Measurements from ENCODE around the gene ZNF133. TPM values are rescaled to one million over a fixed set of nuclear protein-coding genes. Genes with fewer than 3 reads are reported as not detected.

Gene ZNF133
- total and polyA plus RNA-seq, 2 of the 13 experiments (the other 11 are each of a cell fraction or from before 2014, with no cell fraction given): 23.5 to 26.7 TPM

DNA sequence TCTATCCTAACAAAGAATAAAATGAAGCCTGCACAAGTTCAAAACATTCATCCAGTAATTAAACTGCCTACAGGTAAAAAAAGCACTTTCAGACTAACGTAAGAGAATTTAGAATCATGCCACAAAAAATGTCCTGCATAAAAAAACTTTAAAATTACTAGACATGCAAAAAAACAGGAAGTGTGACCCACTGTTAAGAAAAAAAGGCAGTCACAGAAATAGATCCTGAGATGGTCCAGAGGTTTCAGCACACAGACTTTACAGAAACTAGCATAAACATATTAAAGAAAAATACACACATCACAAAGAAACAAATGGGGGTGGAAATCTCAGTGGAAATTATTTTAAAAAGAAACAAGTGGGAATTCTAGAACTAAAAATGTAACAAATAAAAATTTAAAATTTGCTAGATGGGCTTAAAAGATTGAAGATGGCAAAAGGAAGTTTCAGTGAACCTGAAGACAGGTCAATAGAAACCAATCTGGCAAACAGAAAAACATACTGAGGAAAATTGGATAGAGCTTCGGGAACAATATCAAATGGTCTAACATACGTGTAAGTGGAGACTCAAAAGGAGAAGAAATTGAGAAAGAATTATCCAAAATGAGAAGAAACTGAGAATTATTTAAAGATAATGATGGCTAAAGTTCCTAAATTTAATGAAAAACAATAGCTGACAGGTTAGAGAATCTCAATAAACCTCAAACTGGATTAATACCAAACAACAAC lies 3.4 kb upstream of the ZNF133 start (continued):
- TF ChIP-seq, protein P1, sequence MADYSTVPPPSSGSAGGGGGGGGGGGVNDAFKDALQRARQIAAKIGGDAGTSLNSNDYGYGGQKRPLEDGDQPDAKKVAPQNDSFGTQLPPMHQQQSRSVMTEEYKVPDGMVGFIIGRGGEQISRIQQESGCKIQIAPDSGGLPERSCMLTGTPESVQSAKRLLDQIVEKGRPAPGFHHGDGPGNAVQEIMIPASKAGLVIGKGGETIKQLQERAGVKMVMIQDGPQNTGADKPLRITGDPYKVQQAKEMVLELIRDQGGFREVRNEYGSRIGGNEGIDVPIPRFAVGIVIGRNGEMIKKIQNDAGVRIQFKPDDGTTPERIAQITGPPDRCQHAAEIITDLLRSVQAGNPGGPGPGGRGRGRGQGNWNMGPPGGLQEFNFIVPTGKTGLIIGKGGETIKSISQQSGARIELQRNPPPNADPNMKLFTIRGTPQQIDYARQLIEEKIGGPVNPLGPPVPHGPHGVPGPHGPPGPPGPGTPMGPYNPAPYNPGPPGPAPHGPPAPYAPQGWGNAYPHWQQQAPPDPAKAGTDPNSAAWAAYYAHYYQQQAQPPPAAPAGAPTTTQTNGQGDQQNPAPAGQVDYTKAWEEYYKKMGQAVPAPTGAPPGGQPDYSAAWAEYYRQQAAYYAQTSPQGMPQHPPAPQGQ (CRISPR knock-in tag; IDR thresholded peaks at IDR 0.05; ENCODE audit: borderline replicate concordance): no peak
- TF ChIP-seq, protein P2, sequence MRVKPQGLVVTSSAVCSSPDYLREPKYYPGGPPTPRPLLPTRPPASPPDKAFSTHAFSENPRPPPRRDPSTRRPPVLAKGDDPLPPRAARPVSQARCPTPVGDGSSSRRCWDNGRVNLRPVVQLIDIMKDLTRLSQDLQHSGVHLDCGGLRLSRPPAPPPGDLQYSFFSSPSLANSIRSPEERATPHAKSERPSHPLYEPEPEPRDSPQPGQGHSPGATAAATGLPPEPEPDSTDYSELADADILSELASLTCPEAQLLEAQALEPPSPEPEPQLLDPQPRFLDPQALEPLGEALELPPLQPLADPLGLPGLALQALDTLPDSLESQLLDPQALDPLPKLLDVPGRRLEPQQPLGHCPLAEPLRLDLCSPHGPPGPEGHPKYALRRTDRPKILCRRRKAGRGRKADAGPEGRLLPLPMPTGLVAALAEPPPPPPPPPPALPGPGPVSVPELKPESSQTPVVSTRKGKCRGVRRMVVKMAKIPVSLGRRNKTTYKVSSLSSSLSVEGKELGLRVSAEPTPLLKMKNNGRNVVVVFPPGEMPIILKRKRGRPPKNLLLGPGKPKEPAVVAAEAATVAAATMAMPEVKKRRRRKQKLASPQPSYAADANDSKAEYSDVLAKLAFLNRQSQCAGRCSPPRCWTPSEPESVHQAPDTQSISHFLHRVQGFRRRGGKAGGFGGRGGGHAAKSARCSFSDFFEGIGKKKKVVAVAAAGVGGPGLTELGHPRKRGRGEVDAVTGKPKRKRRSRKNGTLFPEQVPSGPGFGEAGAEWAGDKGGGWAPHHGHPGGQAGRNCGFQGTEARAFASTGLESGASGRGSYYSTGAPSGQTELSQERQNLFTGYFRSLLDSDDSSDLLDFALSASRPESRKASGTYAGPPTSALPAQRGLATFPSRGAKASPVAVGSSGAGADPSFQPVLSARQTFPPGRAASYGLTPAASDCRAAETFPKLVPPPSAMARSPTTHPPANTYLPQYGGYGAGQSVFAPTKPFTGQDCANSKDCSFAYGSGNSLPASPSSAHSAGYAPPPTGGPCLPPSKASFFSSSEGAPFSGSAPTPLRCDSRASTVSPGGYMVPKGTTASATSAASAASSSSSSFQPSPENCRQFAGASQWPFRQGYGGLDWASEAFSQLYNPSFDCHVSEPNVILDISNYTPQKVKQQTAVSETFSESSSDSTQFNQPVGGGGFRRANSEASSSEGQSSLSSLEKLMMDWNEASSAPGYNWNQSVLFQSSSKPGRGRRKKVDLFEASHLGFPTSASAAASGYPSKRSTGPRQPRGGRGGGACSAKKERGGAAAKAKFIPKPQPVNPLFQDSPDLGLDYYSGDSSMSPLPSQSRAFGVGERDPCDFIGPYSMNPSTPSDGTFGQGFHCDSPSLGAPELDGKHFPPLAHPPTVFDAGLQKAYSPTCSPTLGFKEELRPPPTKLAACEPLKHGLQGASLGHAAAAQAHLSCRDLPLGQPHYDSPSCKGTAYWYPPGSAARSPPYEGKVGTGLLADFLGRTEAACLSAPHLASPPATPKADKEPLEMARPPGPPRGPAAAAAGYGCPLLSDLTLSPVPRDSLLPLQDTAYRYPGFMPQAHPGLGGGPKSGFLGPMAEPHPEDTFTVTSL (CRISPR knock-in tag; IDR thresholded peaks at IDR 0.05; ENCODE audit: borderline replicate concordance): no peak
- TF ChIP-seq, protein P3, sequence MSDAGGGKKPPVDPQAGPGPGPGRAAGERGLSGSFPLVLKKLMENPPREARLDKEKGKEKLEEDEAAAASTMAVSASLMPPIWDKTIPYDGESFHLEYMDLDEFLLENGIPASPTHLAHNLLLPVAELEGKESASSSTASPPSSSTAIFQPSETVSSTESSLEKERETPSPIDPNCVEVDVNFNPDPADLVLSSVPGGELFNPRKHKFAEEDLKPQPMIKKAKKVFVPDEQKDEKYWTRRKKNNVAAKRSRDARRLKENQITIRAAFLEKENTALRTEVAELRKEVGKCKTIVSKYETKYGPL (CRISPR knock-in tag; IDR thresholded peaks at IDR 0.05): no peak
- no peak for TF ChIP-seq ZBTB20 (CRISPR knock-in tag; IDR thresholded peaks at IDR 0.05; ENCODE audit: borderline replicate concordance, low read depth)
- TF ChIP-seq, protein P4, sequence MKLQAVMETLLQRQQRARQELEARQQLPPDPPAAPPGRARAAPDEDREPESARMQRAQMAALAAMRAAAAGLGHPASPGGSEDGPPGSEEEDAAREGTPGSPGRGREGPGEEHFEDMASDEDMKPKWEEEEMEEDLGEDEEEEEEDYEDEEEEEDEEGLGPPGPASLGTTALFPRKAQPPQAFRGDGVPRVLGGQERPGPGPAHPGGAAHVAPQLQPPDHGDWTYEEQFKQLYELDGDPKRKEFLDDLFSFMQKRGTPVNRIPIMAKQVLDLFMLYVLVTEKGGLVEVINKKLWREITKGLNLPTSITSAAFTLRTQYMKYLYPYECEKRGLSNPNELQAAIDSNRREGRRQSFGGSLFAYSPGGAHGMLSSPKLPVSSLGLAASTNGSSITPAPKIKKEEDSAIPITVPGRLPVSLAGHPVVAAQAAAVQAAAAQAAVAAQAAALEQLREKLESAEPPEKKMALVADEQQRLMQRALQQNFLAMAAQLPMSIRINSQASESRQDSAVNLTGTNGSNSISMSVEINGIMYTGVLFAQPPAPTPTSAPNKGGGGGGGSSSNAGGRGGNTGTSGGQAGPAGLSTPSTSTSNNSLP (IDR thresholded peaks at IDR 0.05; ENCODE audit: low read depth, low read length): no peak
- TF ChIP-seq, protein P5, sequence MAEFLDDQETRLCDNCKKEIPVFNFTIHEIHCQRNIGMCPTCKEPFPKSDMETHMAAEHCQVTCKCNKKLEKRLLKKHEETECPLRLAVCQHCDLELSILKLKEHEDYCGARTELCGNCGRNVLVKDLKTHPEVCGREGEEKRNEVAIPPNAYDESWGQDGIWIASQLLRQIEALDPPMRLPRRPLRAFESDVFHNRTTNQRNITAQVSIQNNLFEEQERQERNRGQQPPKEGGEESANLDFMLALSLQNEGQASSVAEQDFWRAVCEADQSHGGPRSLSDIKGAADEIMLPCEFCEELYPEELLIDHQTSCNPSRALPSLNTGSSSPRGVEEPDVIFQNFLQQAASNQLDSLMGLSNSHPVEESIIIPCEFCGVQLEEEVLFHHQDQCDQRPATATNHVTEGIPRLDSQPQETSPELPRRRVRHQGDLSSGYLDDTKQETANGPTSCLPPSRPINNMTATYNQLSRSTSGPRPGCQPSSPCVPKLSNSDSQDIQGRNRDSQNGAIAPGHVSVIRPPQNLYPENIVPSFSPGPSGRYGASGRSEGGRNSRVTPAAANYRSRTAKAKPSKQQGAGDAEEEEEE (CRISPR knock-in tag; IDR thresholded peaks at IDR 0.05; ENCODE audit: borderline replicate concordance): no peak
